GM12872 (cell line): ENCODE results near the gene FGD5.

ENCODE experiments used
- CTCF ChIP-seq: IDR thresholded peaks from 3 replicates; pipeline ENCODE4 v1.5.1; 2011; ENCODE audit warnings: low read depth, mild to moderate bottlenecking, low read length, moderate library complexity; ENCODE audit not compliant: insufficient read depth

FGD5 gene

DNA sequence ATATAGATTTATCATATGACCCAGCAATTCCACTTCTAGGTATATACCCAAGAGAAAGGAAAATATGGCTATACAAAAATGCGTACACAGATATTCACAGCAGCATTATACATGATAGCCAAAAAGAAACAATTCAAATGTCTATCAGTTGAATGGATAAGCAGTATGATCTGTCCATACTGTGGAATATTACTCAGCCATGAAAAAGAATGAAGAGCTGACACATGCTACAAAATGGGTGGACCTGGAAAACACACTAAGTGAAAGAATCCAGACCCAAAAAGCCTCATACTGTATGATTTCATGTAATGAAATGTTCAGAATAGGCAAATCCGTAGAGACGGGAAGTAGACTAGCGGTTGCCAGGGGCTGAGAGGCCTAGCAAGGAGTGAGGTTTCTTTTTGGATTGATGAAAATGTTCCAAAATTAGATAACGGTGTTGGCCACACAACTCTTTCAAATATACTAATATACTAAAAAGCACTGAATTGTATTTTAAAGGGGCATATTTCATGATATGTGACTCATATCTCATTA, 33.4 kb downstream of the FGD5 start:
- TF ChIP-seq CTCF = no peak

- TF ChIP-seq CTCF = no peak
Observed at GRCh38 chr3:14852717-14853116, 34.0 kb downstream of the FGD5 start.

DNA sequence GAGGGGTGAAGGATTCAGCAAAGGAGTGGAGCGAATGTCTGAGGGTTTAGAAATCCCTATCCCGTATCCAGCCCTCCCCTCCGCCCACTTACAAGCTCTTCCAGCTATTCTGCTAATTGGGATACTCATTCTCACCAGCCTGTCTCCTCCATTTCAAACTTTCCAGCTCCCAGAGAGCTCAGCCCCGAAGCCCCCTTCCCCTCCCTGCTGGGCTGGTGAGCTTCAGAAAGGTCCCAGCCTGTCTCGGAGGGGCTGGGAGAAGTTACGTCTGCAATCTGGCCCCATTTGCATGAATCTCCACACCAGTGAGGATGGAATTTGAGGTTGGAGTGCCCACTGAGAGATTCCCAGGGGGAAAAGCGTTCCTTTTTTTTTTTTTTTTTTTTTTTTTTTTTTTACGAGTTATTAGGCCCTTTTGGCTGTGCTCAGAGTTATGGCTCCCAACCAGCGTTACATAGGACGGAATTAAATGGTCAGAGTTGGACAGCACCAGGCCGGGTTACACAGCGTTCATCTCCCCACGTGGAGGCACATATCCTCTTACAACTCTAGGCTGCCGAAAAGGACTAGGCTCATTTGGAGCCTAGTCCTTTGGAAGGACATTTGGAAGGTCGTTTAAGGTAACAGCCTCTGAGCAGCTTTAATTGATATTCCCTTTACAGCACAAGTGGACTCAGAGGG, 34.6 kb downstream of the FGD5 start:
- TF ChIP-seq CTCF = no peak

DNA sequence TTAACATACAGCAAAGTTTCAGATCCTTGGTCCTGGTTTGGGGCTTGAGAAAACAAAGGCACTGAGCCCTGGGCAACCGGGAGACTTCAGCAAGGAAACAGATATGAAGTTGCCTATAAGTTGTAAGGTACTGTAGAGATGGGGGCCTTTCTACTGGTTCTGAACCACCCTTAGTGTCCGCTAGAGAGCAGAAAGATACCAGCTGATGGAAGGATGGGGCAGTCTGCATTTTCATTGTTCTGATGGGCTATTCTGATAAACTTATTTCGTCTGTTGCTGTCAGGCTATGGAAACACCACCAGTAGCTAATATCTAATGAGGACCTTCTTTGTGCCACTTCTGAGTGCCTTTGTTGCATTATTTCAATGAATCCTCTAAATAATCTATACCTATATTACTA, 38.7 kb downstream of the FGD5 start:
- peak; percentile 30; the same call in 1 of the 3 replicates for TF ChIP-seq CTCF

- no peak for TF ChIP-seq CTCF
Observed at GRCh38 chr3:14858105-14858504, 39.3 kb downstream of the FGD5 start.

- no peak for TF ChIP-seq CTCF
Observed at GRCh38 chr3:14859880-14860279, 41.1 kb downstream of the FGD5 start.

GRCh38 chr3:14861031-14861430, 42.3 kb downstream of the FGD5 start:
- TF ChIP-seq CTCF = no peak
